Breast epithelium (tissue), 3 donors: ENCODE measurements around the gene GNAQ.

ENCODE experiments used
- CTCF ChIP-seq, 3 donors: fragments of 450-650 bp; IDR thresholded peaks; one replicate each; pipeline ENCODE4 v1.5.1; 2016 to 2017; ENCODE audit warnings: antibody characterized with exemption in 3 of 3, mild to moderate bottlenecking in 3 of 3, moderate library complexity in 3 of 3
- POLR2A ChIP-seq: fragments of 450-650 bp; IDR thresholded peaks from one replicate; pipeline ENCODE4 v1.6.1; 2016; ENCODE audit warnings: antibody characterized with exemption, mild to moderate bottlenecking, moderate library complexity
- POLR2AphosphoS5 ChIP-seq, 3 donors: sonication (generic); formaldehyde crosslinking; IDR thresholded peaks; one replicate each; pipeline ENCODE4 v1.6.1; 2017; ENCODE audit warnings: antibody characterized with exemption in 3 of 3

GRCh38 chr9:77960356-77961153, 71.1 kb downstream of the GNAQ start:
- TF ChIP-seq POLR2A (no peak), CTCF (IDR thresholded peaks at IDR 0.05) (no peak), POLR2AphosphoS5 (IDR thresholded peaks at IDR 0.05) (no peak)
